Measurements from ENCODE around the gene ZNF175.

The ZNF175 gene

GRCh38 chr19:51598159-51598915 is 27.3 kb downstream of the ZNF175 start:
- TF ChIP-seq, protein P1, sequence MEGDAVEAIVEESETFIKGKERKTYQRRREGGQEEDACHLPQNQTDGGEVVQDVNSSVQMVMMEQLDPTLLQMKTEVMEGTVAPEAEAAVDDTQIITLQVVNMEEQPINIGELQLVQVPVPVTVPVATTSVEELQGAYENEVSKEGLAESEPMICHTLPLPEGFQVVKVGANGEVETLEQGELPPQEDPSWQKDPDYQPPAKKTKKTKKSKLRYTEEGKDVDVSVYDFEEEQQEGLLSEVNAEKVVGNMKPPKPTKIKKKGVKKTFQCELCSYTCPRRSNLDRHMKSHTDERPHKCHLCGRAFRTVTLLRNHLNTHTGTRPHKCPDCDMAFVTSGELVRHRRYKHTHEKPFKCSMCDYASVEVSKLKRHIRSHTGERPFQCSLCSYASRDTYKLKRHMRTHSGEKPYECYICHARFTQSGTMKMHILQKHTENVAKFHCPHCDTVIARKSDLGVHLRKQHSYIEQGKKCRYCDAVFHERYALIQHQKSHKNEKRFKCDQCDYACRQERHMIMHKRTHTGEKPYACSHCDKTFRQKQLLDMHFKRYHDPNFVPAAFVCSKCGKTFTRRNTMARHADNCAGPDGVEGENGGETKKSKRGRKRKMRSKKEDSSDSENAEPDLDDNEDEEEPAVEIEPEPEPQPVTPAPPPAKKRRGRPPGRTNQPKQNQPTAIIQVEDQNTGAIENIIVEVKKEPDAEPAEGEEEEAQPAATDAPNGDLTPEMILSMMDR (IDR thresholded peaks at IDR 0.05; ENCODE audit: low read depth, low read length), result no peak
- DNase-seq (ENCODE audit: extremely low read depth, low read depth), result no peak

GRCh38 chr19:51599084-51599483 is 28.0 kb downstream of the ZNF175 start:
- TF ChIP-seq, protein P1 (IDR thresholded peaks at IDR 0.05; ENCODE audit: low read depth, low read length), result no peak
- no peak for DNase-seq (ENCODE audit: extremely low read depth, low read depth)

DNA sequence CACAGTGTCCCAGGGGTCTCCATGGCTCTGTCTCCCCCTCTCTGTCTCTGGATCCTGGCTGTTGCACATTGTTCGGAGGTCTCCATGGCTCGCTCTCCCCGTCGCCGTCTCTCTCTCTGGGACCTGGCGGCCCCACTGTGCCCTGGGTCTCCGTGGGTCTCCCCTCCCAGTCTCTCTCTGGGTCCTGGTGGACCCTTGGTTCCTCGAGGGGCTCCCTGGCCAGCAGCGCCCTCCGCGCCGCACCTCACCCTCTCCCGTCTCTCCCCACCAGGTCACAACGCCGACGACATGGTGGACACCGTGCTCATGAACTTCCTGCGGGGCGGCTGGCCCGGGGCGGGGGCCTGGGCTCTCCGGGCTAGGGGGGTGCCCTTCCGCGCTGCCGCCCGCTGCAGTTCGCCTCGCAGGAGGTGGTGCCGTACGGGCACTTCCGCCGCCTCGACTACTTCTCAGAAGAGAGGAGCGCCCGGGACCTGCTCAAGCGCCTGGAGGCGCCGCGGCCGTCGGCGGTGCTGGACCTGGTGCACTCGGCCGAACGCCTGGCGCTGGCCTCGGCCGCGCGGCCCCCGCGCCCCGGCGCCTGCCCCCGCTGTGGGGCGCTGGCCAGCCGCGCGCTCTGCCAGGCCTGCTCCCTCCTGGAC is 30.0 kb downstream of the ZNF175 start:
- no peak for DNase-seq (ENCODE audit: extremely low read depth, low read depth)
- TF ChIP-seq, protein P1 (IDR thresholded peaks at IDR 0.05; ENCODE audit: low read depth, low read length), result no peak

DNA sequence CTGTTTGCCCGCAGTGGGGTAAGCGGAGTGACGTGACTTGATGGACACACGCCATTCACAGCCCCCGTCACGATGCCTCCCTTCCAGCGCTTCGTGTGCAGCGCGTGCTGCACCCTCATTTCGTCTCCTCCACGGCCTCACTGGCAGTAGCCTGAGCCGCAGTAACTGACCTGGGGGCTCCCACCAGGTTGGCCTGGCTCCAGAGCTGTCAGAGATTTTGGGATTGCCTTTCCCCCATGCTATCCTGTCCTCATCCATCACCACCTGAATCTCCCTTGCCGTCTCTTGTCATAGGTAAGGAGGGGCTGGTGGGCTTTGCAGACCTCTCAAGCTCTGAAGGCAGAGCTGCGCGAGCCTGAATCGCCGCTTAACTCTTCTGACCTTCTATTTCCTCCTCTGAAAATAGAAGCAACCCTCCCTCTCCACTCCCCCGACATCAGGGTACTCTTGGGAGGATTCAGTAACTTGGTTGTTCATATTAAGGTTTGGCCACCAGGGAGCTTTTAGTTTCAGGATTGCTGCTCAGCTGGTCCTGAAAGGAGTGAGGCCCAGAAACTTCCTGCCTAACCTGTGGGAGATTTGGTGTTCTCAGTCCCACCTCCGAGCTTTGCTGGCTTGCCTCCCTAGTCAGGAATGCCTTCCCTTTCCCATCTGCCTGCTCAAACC is 31.2 kb downstream of the ZNF175 start:
- TF ChIP-seq, protein P1 (IDR thresholded peaks at IDR 0.05; ENCODE audit: low read depth, low read length), result no peak
- no peak for DNase-seq (ENCODE audit: extremely low read depth, low read depth)

- DNase-seq (ENCODE audit: extremely low read depth, low read depth), result no peak
- TF ChIP-seq, protein P1 (IDR thresholded peaks at IDR 0.05; ENCODE audit: low read depth, low read length), result no peak
Observed at GRCh38 chr19:51607077-51607476, 36.0 kb downstream of the ZNF175 start.

DNA sequence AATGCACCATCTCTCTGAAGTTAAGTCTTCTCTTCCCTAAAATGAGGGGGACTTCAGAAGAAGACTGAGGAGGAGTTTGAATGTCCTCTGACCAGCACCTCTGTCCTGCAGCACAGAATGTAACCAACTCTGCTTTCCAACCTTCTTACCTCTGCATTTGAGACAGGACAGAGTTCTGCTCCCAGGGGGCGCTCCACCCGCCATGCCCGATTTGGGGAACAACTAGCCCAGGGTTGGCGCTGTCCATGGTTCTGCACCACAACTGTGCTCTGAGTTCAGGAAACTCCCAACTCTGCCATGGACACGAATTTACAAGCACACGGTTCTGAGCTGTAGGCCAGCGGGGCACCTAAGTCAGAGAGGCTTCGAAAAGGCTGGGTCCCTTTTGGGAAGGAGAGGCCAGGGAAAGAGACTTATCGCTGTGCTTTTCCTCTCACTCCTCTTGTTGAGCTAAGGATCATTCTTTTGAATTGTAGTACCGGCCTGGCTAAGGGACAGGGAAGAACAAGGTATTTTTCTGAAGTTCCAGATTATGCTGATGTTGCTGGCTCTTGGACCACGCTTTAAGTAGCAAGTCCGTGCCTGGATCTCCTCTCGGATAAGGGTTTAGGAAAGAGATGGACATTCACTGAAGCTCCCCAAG is 37.0 kb downstream of the ZNF175 start:
- TF ChIP-seq, protein P1 (IDR thresholded peaks at IDR 0.05; ENCODE audit: low read depth, low read length), result peak; percentile 70
- DNase-seq (ENCODE audit: extremely low read depth, low read depth), result peak; percentile 7

All from AG09319 (cell line).